Activated CD4-positive, alpha-beta T cell treated with anti-CD3 and anti-CD28 coated beads, Interleukin-2, amount 10 ng/mL, durations not matched to agents 7 days and 5 days (primary cell): ENCODE data around the gene APH1B. TPM values are rescaled to one million over a fixed set of nuclear protein-coding genes. Genes with fewer than 3 reads are reported as not detected.
"Not testable (repeated sequence)": the region's sequence is repeated elsewhere in the genome, so short reads cannot be mapped to it uniquely, and the experiment has no call there.

Source experiments
- CTCF ChIA-PET: fragments of 350-600 bp; sonication (Branson Sonifier 250); formaldehyde crosslinking; loops from one replicate; lab custom pipeline; 2021; ENCODE audit warnings: antibody characterized with exemption; lab: Charles Lee
- POLR2A ChIA-PET: fragments of 350-600 bp; sonication (Branson Sonifier 250); formaldehyde crosslinking; loops from one replicate; lab custom pipeline; 2021; ENCODE audit warnings: antibody characterized with exemption; lab: Charles Lee
- DNase-seq: peaks from one replicate; pipeline ENCODE4 v3.0.0-alpha.2; 2020
- H3K27ac Mint-ChIP-seq: one replicate; pipeline ENCODE4 v1.8.0; 2021; ENCODE audit warnings: mild to moderate bottlenecking, moderate library complexity, mixed read lengths
- H3K27me3 Mint-ChIP-seq: one replicate; pipeline ENCODE4 v1.8.0; 2021; ENCODE audit warnings: mixed read lengths
- H3K36me3 Mint-ChIP-seq: one replicate; pipeline ENCODE4 v1.8.0; 2021; ENCODE audit warnings: low read depth, mixed read lengths
- H3K4me1 Mint-ChIP-seq: one replicate; pipeline ENCODE4 v1.8.0; 2021; ENCODE audit warnings: mixed read lengths
- H3K4me3 Mint-ChIP-seq: one replicate; pipeline ENCODE4 v1.8.0; 2021; ENCODE audit warnings: mild to moderate bottlenecking, moderate library complexity, mixed read lengths
- H3K9me3 Mint-ChIP-seq: one replicate; pipeline ENCODE4 v1.8.0; 2021; ENCODE audit warnings: mixed read lengths
- total RNA-seq, 2 experiments: library from RNA; stranded (reverse); gene quantifications; one replicate each; pipeline ENCODE4 v1.2.3, GENCODE V29; 2021

APH1B gene
- total RNA-seq, 2 experiments from 2014 or later: 7.3 to 9.1 TPM

- no peaks in the 10 kb centered on the region for H3K9me3 Mint-ChIP-seq
- H3K4me3 Mint-ChIP-seq: no peak overlapping the region
- H3K4me1 Mint-ChIP-seq: no peaks in the 10 kb centered on the region
- H3K27ac Mint-ChIP-seq: no peak overlapping the region
- no peak for DNase-seq
- H3K27me3 Mint-ChIP-seq: peaks cover 3% of the 10 kb centered on the region
- CTCF ChIA-PET: interaction anchor here (1.1 kb wide), 1 partner anchor 10 kb away, joined by 3 read pairs; no protein-coding TSS in a partner anchor
- H3K36me3 Mint-ChIP-seq: no peaks in the 10 kb centered on the region
- POLR2A ChIA-PET: no interaction called here
These were observed 31.1 kb downstream of the APH1B start for GRCh38 chr15:63308491-63308890.

GRCh38 chr15:63308947-63309346 is 31.5 kb downstream of the APH1B start:
- peaks cover 5% of the 10 kb centered on the region for H3K27me3 Mint-ChIP-seq
- H3K4me1 Mint-ChIP-seq: no peaks in the 10 kb centered on the region
- ChIA-PET CTCF (no interaction called here), POLR2A (no interaction called here)
- H3K36me3 Mint-ChIP-seq: no peaks in the 10 kb centered on the region
- no peaks in the 10 kb centered on the region for H3K9me3 Mint-ChIP-seq
- no peak overlapping the region for H3K4me3 Mint-ChIP-seq
- H3K27ac Mint-ChIP-seq: no peak overlapping the region
- DNase-seq: no peak

- no peaks in the 10 kb centered on the region for H3K4me1 Mint-ChIP-seq
- POLR2A ChIA-PET: no interaction called here
- H3K27ac Mint-ChIP-seq: no peak overlapping the region
- H3K9me3 Mint-ChIP-seq: no peaks in the 10 kb centered on the region
- no peak overlapping the region for H3K4me3 Mint-ChIP-seq
- H3K36me3 Mint-ChIP-seq: no peaks in the 10 kb centered on the region
- H3K27me3 Mint-ChIP-seq: peaks cover 6% of the 10 kb centered on the region
- DNase-seq: no peak
- CTCF ChIA-PET: no interaction called here
These were observed 33.2 kb downstream of the APH1B start for GRCh38 chr15:63310646-63311045.

GRCh38 chr15:63312286-63312685 is 34.9 kb downstream of the APH1B start:
- Mint-ChIP-seq H3K4me1 (no peaks in the 10 kb centered on the region), H3K4me3 (no peak overlapping the region), H3K9me3 (no peaks in the 10 kb centered on the region), H3K27me3 (peaks cover 6% of the 10 kb centered on the region), H3K27ac (no peak overlapping the region), H3K36me3 (no peaks in the 10 kb centered on the region)
- ChIA-PET POLR2A (no interaction called here), CTCF (interaction anchor here (1.2 kb wide), 1 partner anchor 61 kb away, joined by 3 read pairs; no protein-coding TSS in a partner anchor)
- no peak for DNase-seq

- peaks cover 6% of the 10 kb centered on the region for H3K27me3 Mint-ChIP-seq
- H3K9me3 Mint-ChIP-seq: no peaks in the 10 kb centered on the region
- no peak for DNase-seq
- H3K4me1 Mint-ChIP-seq: no peaks in the 10 kb centered on the region
- H3K4me3 Mint-ChIP-seq: no peak overlapping the region
- H3K27ac Mint-ChIP-seq: no peak overlapping the region
- ChIA-PET POLR2A (no interaction called here), CTCF (no interaction called here)
- H3K36me3 Mint-ChIP-seq: no peaks in the 10 kb centered on the region
These were observed 36.4 kb downstream of the APH1B start for GRCh38 chr15:63313825-63314224.

- no peak for DNase-seq
- Mint-ChIP-seq H3K9me3 (no peaks in the 10 kb centered on the region), H3K4me3 (no peak overlapping the region), H3K36me3 (no peaks in the 10 kb centered on the region), H3K4me1 (no peaks in the 10 kb centered on the region), H3K27ac (no peak overlapping the region), H3K27me3 (peaks cover 6% of the 10 kb centered on the region)
- POLR2A ChIA-PET: no interaction called here
- CTCF ChIA-PET: no interaction called here
These were observed 37.0 kb downstream of the APH1B start for GRCh38 chr15:63314409-63314808.

GRCh38 chr15:63318344-63318743 is 40.9 kb downstream of the APH1B start:
- no peaks in the 10 kb centered on the region for H3K9me3 Mint-ChIP-seq

GRCh38 chr15:63319065-63319464 is 41.7 kb downstream of the APH1B start:
- H3K4me3 Mint-ChIP-seq: no peak overlapping the region
- no peaks in the 10 kb centered on the region for H3K36me3 Mint-ChIP-seq
- H3K4me1 Mint-ChIP-seq: no peaks in the 10 kb centered on the region
- ChIA-PET POLR2A (no interaction called here), CTCF (no interaction called here)
- no peak overlapping the region for H3K27ac Mint-ChIP-seq
- no peaks in the 10 kb centered on the region for H3K9me3 Mint-ChIP-seq
- H3K27me3 Mint-ChIP-seq: no peaks in the 10 kb centered on the region
- no peak for DNase-seq

More at GRCh38 chr15:63318344-63318743, 40.9 kb downstream of the APH1B start:
- H3K27me3 Mint-ChIP-seq: peaks cover 3% of the 10 kb centered on the region
- no peaks in the 10 kb centered on the region for H3K4me1 Mint-ChIP-seq
- POLR2A ChIA-PET: no interaction called here
- no peak for DNase-seq
- CTCF ChIA-PET: no interaction called here
- H3K27ac Mint-ChIP-seq: no peak overlapping the region
- no peaks in the 10 kb centered on the region for H3K36me3 Mint-ChIP-seq
- no peak overlapping the region for H3K4me3 Mint-ChIP-seq

- H3K27ac Mint-ChIP-seq, H3K4me3 Mint-ChIP-seq, DNase-seq, H3K27me3 Mint-ChIP-seq, H3K9me3 Mint-ChIP-seq, H3K36me3 Mint-ChIP-seq, POLR2A ChIA-PET, CTCF ChIA-PET, H3K4me1 Mint-ChIP-seq: not testable (repeated sequence)
These were observed 43.0 kb downstream of the APH1B start for GRCh38 chr15:63320446-63320845.

- DNase-seq, H3K36me3 Mint-ChIP-seq, H3K4me1 Mint-ChIP-seq, H3K27me3 Mint-ChIP-seq, POLR2A ChIA-PET, H3K9me3 Mint-ChIP-seq, CTCF ChIA-PET, H3K27ac Mint-ChIP-seq, H3K4me3 Mint-ChIP-seq: not testable (repeated sequence)
These were observed 43.6 kb downstream of the APH1B start for GRCh38 chr15:63320981-63321380.

- CTCF ChIA-PET: no interaction called here
- Mint-ChIP-seq H3K36me3 (no peaks in the 10 kb centered on the region), H3K27me3 (no peaks in the 10 kb centered on the region), H3K27ac (no peak overlapping the region), H3K9me3 (no peaks in the 10 kb centered on the region), H3K4me1 (no peaks in the 10 kb centered on the region), H3K4me3 (no peak overlapping the region)
- POLR2A ChIA-PET: no interaction called here
- no peak for DNase-seq
These were observed 44.1 kb downstream of the APH1B start for GRCh38 chr15:63321462-63321861.

- no peaks in the 10 kb centered on the region for H3K36me3 Mint-ChIP-seq
- ChIA-PET CTCF (interaction anchor here (1.0 kb wide), 1 partner anchor 43 kb away, joined by 4 read pairs; no protein-coding TSS in a partner anchor), POLR2A (no interaction called here)
- H3K4me1 Mint-ChIP-seq: no peaks in the 10 kb centered on the region
- H3K4me3 Mint-ChIP-seq: no peak overlapping the region
- no peaks in the 10 kb centered on the region for H3K9me3 Mint-ChIP-seq
- no peak for DNase-seq
- H3K27me3 Mint-ChIP-seq: no peaks in the 10 kb centered on the region
- H3K27ac Mint-ChIP-seq: no peak overlapping the region
These were observed 45.1 kb downstream of the APH1B start for GRCh38 chr15:63322541-63322940.

GRCh38 chr15:63323798-63324563 is 46.6 kb downstream of the APH1B start:
- Mint-ChIP-seq H3K36me3 (no peaks in the 10 kb centered on the region), H3K27me3 (no peaks in the 10 kb centered on the region), H3K4me1 (no peaks in the 10 kb centered on the region), H3K9me3 (no peaks in the 10 kb centered on the region), H3K27ac (no peak overlapping the region), H3K4me3 (no peak overlapping the region)
- DNase-seq: no peak
- ChIA-PET CTCF (interaction anchor here (1.0 kb wide), 1 partner anchor 186 kb away, joined by 4 read pairs; no protein-coding TSS in a partner anchor), POLR2A (no interaction called here)
